GM21390 (cell line): ENCODE data around the gene GLTPD2.
A peak's percentile ranks its signal among the peaks of the same experiment; 100 is the strongest.

Source experiments
- ATAC-seq: cut with Tn5 transposase; IDR thresholded peaks from one replicate; pipeline ENCODE4 v1.9.1; 2021; ENCODE audit not compliant: unreplicated experiment

GLTPD2 gene

GRCh38 chr17:4807605-4808377 lies 19.0 kb downstream of the GLTPD2 start:
- no peak for ATAC-seq

GRCh38 chr17:4808378-4808767 lies 19.6 kb downstream of the GLTPD2 start:
- ATAC-seq = no peak

- ATAC-seq = no peak
Observed at GRCh38 chr17:4810696-4811290, 22.0 kb downstream of the GLTPD2 start.

- no peak for ATAC-seq
Observed at GRCh38 chr17:4811471-4811870, 22.7 kb downstream of the GLTPD2 start.

- no peak for ATAC-seq
Observed at GRCh38 chr17:4812690-4813089, 23.9 kb downstream of the GLTPD2 start.

GRCh38 chr17:4815043-4815675 lies 26.4 kb downstream of the GLTPD2 start:
- ATAC-seq = no peak

GRCh38 chr17:4816826-4817225 lies 28.1 kb downstream of the GLTPD2 start:
- no peak for ATAC-seq

- no peak for ATAC-seq
Observed at GRCh38 chr17:4818276-4818675, 29.5 kb downstream of the GLTPD2 start.

- no peak for ATAC-seq
Observed at GRCh38 chr17:4822835-4823234, 34.1 kb downstream of the GLTPD2 start.

GRCh38 chr17:4823373-4824089 lies 34.8 kb downstream of the GLTPD2 start:
- ATAC-seq = no peak

GRCh38 chr17:4827399-4827798 lies 38.6 kb downstream of the GLTPD2 start:
- ATAC-seq = no peak

- ATAC-seq = peak; percentile 13
Observed at GRCh38 chr17:4832829-4833177, 44.0 kb downstream of the GLTPD2 start.

GRCh38 chr17:4833178-4833940 lies 44.6 kb downstream of the GLTPD2 start, which contains the start of gene MINK1:
MINK1 (plus strand) TSS chr17:4833340; CDS start chr17:4833584, 244 bp downstream.
- peak; percentile 80 for ATAC-seq

GRCh38 chr17:4833941-4834680 lies 45.3 kb downstream of the GLTPD2 start:
- no peak for ATAC-seq

GRCh38 chr17:4834681-4835020 lies 45.9 kb downstream of the GLTPD2 start:
- no peak for ATAC-seq

- ATAC-seq = no peak
Observed at GRCh38 chr17:4836221-4836620, 47.5 kb downstream of the GLTPD2 start.

- no peak for ATAC-seq
Observed at GRCh38 chr17:4837471-4838308, 48.9 kb downstream of the GLTPD2 start.

GRCh38 chr17:4838309-4838785 lies 49.6 kb downstream of the GLTPD2 start:
- no peak for ATAC-seq

GRCh38 chr17:4839221-4839620 lies 50.5 kb downstream of the GLTPD2 start:
- ATAC-seq = no peak
